Measurements from ENCODE around the gene CD63. TPM values are rescaled to one million over a fixed set of nuclear protein-coding genes. Genes with fewer than 3 reads are reported as not detected.

The CD63 gene
- total and polyA plus RNA-seq, 12 donors = 796 to 2,350 (median 1,526) TPM

GRCh38 chr12:55720894-55721444 lies 7.8 kb downstream of the CD63 start:
- peak; percentile 78 to 96 (median 93) for DNase-seq
- H3K4me1 ChIP-seq (replicated peaks in 1 of 2) = peaks cover 7 to 25% of the 10 kb centered on the region in 2 donors
- peak overlapping the region in 3 of 5 donors; percentile 38 to 77 (median 72) for H3K27ac ChIP-seq
- TF ChIP-seq POLR2A (IDR thresholded peaks at IDR 0.05) (peak in 1 of 2 donors; percentile 16), CTCF (IDR thresholded peaks at IDR 0.05) (peak; percentile 28 to 71 (median 64))
- H3K4me3 ChIP-seq = no peak overlapping the region
- H3K36me3 ChIP-seq (replicated peaks in 1 of 2) = peaks cover 0 to 37% of the 10 kb centered on the region in 2 donors
- no peaks in the 10 kb centered on the region for H3K27me3 ChIP-seq
- intact Hi-C loops (cut with DNase I) = no loop called here
- H3K9me3 ChIP-seq (replicated peaks in 1 of 3) = no peaks in the 10 kb centered on the region
- 24 to 39% (median 39%) methylated on average over 7 to 9 of the region's 9 CpGs; no CpG with 5 or more reads in 1 of the 4 donors for WGBS, 4 donors

GRCh38 chr12:55720071-55720564 lies 8.7 kb downstream of the CD63 start, which contains the start of gene RDH5:
Gene RDH5, plus strand, starts transcription at chr12:55720393. Its CDS starts 792 bp downstream, at chr12:55721185.
- H3K36me3 ChIP-seq (replicated peaks in 1 of 2) = peaks cover 0 to 29% of the 10 kb centered on the region in 2 donors
- H3K9me3 ChIP-seq (replicated peaks in 1 of 3) = no peaks in the 10 kb centered on the region
- H3K4me1 ChIP-seq (replicated peaks in 1 of 2) = peaks cover 12 to 31% of the 10 kb centered on the region in 2 donors
- DNase-seq = peak in 1 of 7 donors; percentile 54
- intact Hi-C loops (cut with DNase I) = no loop called here
- peak within 1 kb of the TSS in 4 of 5 donors; percentile 20 to 77 (median 55) for H3K27ac ChIP-seq
- H3K4me3 ChIP-seq = no peak within 1 kb of the TSS
- TF ChIP-seq POLR2A (IDR thresholded peaks at IDR 0.05) (no peak), CTCF (IDR thresholded peaks at IDR 0.05) (no peak)
- WGBS, 4 donors = 72 to 85% (median 81%) methylated on average over 5 to 6 of the region's 6 CpGs
- H3K27me3 ChIP-seq = no peaks in the 10 kb centered on the region

GRCh38 chr12:55719371-55719770 lies 9.4 kb downstream of the CD63 start:
- TF ChIP-seq CTCF (IDR thresholded peaks at IDR 0.05) (no peak), POLR2A (IDR thresholded peaks at IDR 0.05) (no peak)
- no peak for DNase-seq
- Histone ChIP-seq H3K27ac (peak overlapping the region in 2 of 5 donors; percentile 65 to 72), H3K9me3 (replicated peaks in 1 of 3) (no peaks in the 10 kb centered on the region), H3K4me1 (replicated peaks in 1 of 2) (peaks cover 13 to 31% of the 10 kb centered on the region in 2 donors), H3K27me3 (no peaks in the 10 kb centered on the region), H3K4me3 (no peak overlapping the region), H3K36me3 (replicated peaks in 1 of 2) (peaks cover 0 to 21% of the 10 kb centered on the region in 2 donors)
- intact Hi-C loops (cut with DNase I) = loop anchor here in 1 of 2 donors (5.0 kb wide), 1 partner anchor 62 kb away; no protein-coding TSS in a partner anchor
- WGBS, 4 donors = 84 to 88% (median 86%) methylated on average over 6 to 7 of the region's 7 CpGs

- Histone ChIP-seq H3K9me3 (replicated peaks in 1 of 3) (no peaks in the 10 kb centered on the region), H3K27me3 (no peaks in the 10 kb centered on the region), H3K4me3 (no peak overlapping the region), H3K4me1 (replicated peaks in 1 of 2) (peaks cover 13 to 31% of the 10 kb centered on the region in 2 donors), H3K27ac (peak overlapping the region in 2 of 5 donors; percentile 94 to 96), H3K36me3 (replicated peaks in 1 of 2) (peaks cover 0 to 15% of the 10 kb centered on the region in 2 donors)
- WGBS, 4 donors = 59 to 82% (median 74%) methylated on average over 4 of the region's 4 CpGs
- DNase-seq = no peak
- intact Hi-C loops (cut with DNase I) = loop anchor here in 1 of 2 donors (5.0 kb wide), 1 partner anchor 61 kb away; no protein-coding TSS in a partner anchor
- TF ChIP-seq CTCF (IDR thresholded peaks at IDR 0.05) = no peak
- TF ChIP-seq POLR2A (IDR thresholded peaks at IDR 0.05) = no peak
Measured at GRCh38 chr12:55718624-55719275, 10.1 kb downstream of the CD63 start.

Measured in adrenal gland (tissue), 12 donors.